MM.1S (cell line): ENCODE measurements around the gene CCND1.

Experiments used
- CTCF ChIP-seq: fragments of 300-600 bp; sonication (generic); IDR thresholded peaks from 2 replicates; pipeline ENCODE4 v1.5.1; 2016; ENCODE audit warnings: antibody characterized with exemption, low read length, mixed read lengths
- EZH2phosphoT487 ChIP-seq: fragments of 300-600 bp; sonication (generic); IDR thresholded peaks from 2 replicates; pipeline ENCODE4 v1.6.1; 2018; ENCODE audit warnings: antibody characterized with exemption, low read length

- no peak for TF ChIP-seq CTCF
- no peak for TF ChIP-seq EZH2phosphoT487
These were observed 27.0 kb downstream of the CCND1 start for GRCh38 chr11:69667619-69668604.
